OCI-M2 (cell line): Measurements from ENCODE around the gene BICD1.
A peak's percentile ranks its signal among the peaks of the same experiment; 100 is the strongest.

Source experiments
- DNase-seq: peaks from one replicate; lab custom pipeline; 2025; ENCODE audit not compliant: unreplicated experiment; lab: John Stamatoyannopoulos, UW

BICD1 gene

GRCh38 chr12:32331133-32331532 lies 224.5 kb downstream of the BICD1 start:
- no peak for DNase-seq

- DNase-seq = no peak
Observed at GRCh38 chr12:32332446-32332845, 225.8 kb downstream of the BICD1 start.

GRCh38 chr12:32334371-32334777 lies 227.7 kb downstream of the BICD1 start:
- DNase-seq = no peak

- DNase-seq = no peak
Observed at GRCh38 chr12:32336261-32336660, 229.6 kb downstream of the BICD1 start.

GRCh38 chr12:32343496-32343895 lies 236.8 kb downstream of the BICD1 start:
- DNase-seq = no peak

GRCh38 chr12:32344047-32344446 lies 237.4 kb downstream of the BICD1 start:
- no peak for DNase-seq

GRCh38 chr12:32353540-32353939 lies 246.9 kb downstream of the BICD1 start:
- no peak for DNase-seq

- DNase-seq = no peak
Observed at GRCh38 chr12:32357601-32358249, 251.1 kb downstream of the BICD1 start.

GRCh38 chr12:32360956-32361355 lies 254.3 kb downstream of the BICD1 start:
- DNase-seq = no peak

GRCh38 chr12:32362892-32363291 lies 256.2 kb downstream of the BICD1 start:
- no peak for DNase-seq

- DNase-seq = peak; percentile 11
Observed at GRCh38 chr12:32365473-32366064, 258.9 kb downstream of the BICD1 start.

GRCh38 chr12:32366714-32367113 lies 260.1 kb downstream of the BICD1 start:
- no peak for DNase-seq

- DNase-seq = no peak
Observed at GRCh38 chr12:32367381-32367780, 260.7 kb downstream of the BICD1 start.

GRCh38 chr12:32369202-32369601 lies 262.6 kb downstream of the BICD1 start:
- no peak for DNase-seq

- peak; percentile 22 for DNase-seq
Observed at GRCh38 chr12:32377344-32378055, 270.9 kb downstream of the BICD1 start.

- DNase-seq = no peak
Observed at GRCh38 chr12:32379213-32379612, 272.6 kb downstream of the BICD1 start.

- no peak for DNase-seq
Observed at GRCh38 chr12:32379667-32380066, 273.0 kb downstream of the BICD1 start.

GRCh38 chr12:32382226-32382625 lies 275.6 kb downstream of the BICD1 start:
- no peak for DNase-seq

GRCh38 chr12:32390572-32391219 lies 284.0 kb downstream of the BICD1 start:
- DNase-seq = no peak

GRCh38 chr12:32395026-32395425 lies 288.4 kb downstream of the BICD1 start:
- DNase-seq = no peak

- DNase-seq = no peak
Observed at GRCh38 chr12:32397696-32398095, 291.0 kb downstream of the BICD1 start.

- DNase-seq = no peak
Observed at GRCh38 chr12:32398181-32398580, 291.5 kb downstream of the BICD1 start.
